HFFc6 (cell line): ENCODE measurements around the gene CEACAM18. TPM values are rescaled to one million over a fixed set of nuclear protein-coding genes. Genes with fewer than 3 reads are reported as not detected.

Experiments used
- DNase-seq: peaks from one replicate; pipeline ENCODE4 v3.0.0-alpha.2; 2018
- H3K27ac Mint-ChIP-seq: 2 replicates; pipeline ENCODE4 v1.8.0; 2020; ENCODE audit warnings: mild to moderate bottlenecking, mixed read lengths
- H3K27me3 Mint-ChIP-seq: 2 replicates; pipeline ENCODE4 v1.8.0; 2021; ENCODE audit warnings: mild to moderate bottlenecking, moderate library complexity, mixed read lengths; ENCODE audit not compliant: insufficient read depth
- H3K36me3 Mint-ChIP-seq: 2 replicates; pipeline ENCODE4 v1.8.0; 2021; ENCODE audit warnings: low read depth, mixed read lengths
- H3K4me1 Mint-ChIP-seq: 2 replicates; pipeline ENCODE4 v1.8.0; 2020; ENCODE audit warnings: low read depth, mixed read lengths
- H3K4me3 Mint-ChIP-seq: 2 replicates; pipeline ENCODE4 v1.8.0; 2020; ENCODE audit warnings: mild to moderate bottlenecking, moderate library complexity, mixed read lengths
- H3K9me3 Mint-ChIP-seq: 2 replicates; pipeline ENCODE4 v1.8.0; 2020; ENCODE audit warnings: mild to moderate bottlenecking, mixed read lengths
- total RNA-seq, 6 experiments: library from RNA; stranded (reverse); fragmentation: NEBNext Ultra II Directional; extraction: Animal tissue kit (Norgen Biotek cat#: 25700); gene quantifications; 2 replicates in 1 of 6; 3 replicates in 5 of 6; pipeline ENCODE4 v1.2.3, GENCODE V29; 2021
- TF ChIP-seq, protein P1 (sequence below): fragments of 200-600 bp; sonication (generic); IDR thresholded peaks from 2 replicates; pipeline ENCODE4 v1.5.0; 2021; ENCODE audit warnings: antibody characterized with exemption, mild to moderate bottlenecking

Gene CEACAM18
- total RNA-seq, 6 experiments from 2014 or later: not detected

DNA sequence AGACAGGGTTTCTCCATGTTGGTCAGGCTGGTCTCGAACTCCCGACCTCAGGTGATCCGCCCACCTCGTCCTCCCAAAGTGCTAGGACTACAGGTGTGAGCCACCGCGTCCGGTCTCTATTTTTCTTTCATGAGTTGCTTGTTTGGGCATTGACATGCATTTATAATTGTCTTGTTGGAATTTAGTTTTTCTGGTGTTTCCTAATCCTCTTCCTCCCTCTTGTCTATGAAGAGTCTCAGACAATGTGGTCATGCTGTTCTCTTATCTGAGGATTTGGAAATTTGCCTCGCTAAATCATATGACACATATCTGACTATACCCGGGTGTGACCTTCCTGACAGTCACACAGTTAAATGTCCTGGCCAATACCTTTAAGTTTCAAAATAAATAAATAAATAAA lies 7.4 kb upstream of the CEACAM18 start:
- H3K27me3 Mint-ChIP-seq: peaks cover 7% of the 10 kb centered on the region; the same call in 1 of the 2 replicates
- H3K4me1 Mint-ChIP-seq: no peaks in the 10 kb centered on the region
- TF ChIP-seq, protein P1, sequence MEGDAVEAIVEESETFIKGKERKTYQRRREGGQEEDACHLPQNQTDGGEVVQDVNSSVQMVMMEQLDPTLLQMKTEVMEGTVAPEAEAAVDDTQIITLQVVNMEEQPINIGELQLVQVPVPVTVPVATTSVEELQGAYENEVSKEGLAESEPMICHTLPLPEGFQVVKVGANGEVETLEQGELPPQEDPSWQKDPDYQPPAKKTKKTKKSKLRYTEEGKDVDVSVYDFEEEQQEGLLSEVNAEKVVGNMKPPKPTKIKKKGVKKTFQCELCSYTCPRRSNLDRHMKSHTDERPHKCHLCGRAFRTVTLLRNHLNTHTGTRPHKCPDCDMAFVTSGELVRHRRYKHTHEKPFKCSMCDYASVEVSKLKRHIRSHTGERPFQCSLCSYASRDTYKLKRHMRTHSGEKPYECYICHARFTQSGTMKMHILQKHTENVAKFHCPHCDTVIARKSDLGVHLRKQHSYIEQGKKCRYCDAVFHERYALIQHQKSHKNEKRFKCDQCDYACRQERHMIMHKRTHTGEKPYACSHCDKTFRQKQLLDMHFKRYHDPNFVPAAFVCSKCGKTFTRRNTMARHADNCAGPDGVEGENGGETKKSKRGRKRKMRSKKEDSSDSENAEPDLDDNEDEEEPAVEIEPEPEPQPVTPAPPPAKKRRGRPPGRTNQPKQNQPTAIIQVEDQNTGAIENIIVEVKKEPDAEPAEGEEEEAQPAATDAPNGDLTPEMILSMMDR: no peak
- no peaks in the 10 kb centered on the region for H3K36me3 Mint-ChIP-seq
- no peak overlapping the region for H3K27ac Mint-ChIP-seq
- DNase-seq: no peak
- H3K4me3 Mint-ChIP-seq: no peak overlapping the region
- no peaks in the 10 kb centered on the region for H3K9me3 Mint-ChIP-seq

DNA sequence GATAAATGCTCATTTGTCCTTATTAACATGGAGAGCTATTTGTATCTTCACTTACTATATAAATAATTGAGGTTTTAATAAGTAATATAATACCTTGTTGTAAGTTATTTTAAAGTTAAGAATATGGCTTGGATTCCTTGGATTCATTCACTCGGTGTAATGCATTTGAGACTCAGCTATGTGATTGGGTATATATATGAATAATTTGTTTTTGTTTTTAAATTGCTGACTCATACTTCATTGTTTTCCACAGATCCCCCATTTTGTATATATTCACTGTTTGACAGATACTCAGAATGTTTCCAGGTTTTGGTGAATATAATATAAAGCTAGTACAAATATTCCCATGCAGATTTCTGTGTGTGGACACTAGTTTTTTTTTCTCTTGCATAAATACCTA lies 6.8 kb upstream of the CEACAM18 start:
- Mint-ChIP-seq H3K27me3 (peaks cover 7% of the 10 kb centered on the region; the same call in 1 of the 2 replicates), H3K27ac (no peak overlapping the region), H3K9me3 (no peaks in the 10 kb centered on the region), H3K36me3 (no peaks in the 10 kb centered on the region), H3K4me3 (no peak overlapping the region), H3K4me1 (no peaks in the 10 kb centered on the region)
- TF ChIP-seq, protein P1: no peak
- DNase-seq: no peak

GRCh38 chr19:51472607-51473006 lies 5.7 kb upstream of the CEACAM18 start:
- no peak overlapping the region for H3K4me3 Mint-ChIP-seq
- no peaks in the 10 kb centered on the region for H3K4me1 Mint-ChIP-seq
- no peak overlapping the region for H3K27ac Mint-ChIP-seq
- peaks cover 4% of the 10 kb centered on the region; the same call in 1 of the 2 replicates for H3K27me3 Mint-ChIP-seq
- H3K36me3 Mint-ChIP-seq: no peaks in the 10 kb centered on the region
- no peak for DNase-seq
- no peaks in the 10 kb centered on the region for H3K9me3 Mint-ChIP-seq
- TF ChIP-seq, protein P1: no peak

DNA sequence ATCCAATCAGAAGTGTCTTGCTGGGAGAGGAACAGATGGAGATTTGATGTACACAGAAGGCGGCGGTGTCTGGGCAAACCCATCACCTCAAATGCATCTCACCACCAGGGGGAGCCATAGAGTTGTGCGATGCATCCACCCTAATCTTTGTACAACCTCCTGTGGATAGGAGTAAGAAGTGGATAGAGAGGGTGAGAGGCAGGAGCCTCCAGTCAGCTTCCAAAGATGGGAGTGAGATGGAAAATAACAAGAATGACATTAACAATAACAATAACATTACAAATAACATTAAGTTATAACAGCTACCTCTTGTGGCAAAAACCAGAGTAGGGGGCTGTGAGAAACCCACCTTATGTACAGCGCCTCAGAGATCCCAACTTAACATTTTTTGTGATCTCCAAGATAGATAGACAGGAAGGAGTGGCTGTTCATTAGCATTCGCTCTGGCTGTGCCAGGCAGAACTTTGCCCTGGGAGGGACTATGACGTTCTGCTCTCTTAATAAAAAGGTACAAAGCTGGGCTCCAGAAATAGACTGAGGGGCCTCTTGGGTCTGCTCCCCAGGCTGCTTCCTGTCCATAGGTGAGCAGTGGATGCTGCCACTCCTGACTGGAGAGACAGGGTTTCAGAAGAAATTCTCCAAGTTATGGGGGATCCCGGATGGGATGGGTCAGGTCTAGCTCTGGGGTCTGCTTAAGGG lies 5.2 kb upstream of the CEACAM18 start:
- H3K4me1 Mint-ChIP-seq: no peaks in the 10 kb centered on the region
- TF ChIP-seq, protein P1: peak; percentile 98
- H3K36me3 Mint-ChIP-seq: no peaks in the 10 kb centered on the region
- H3K9me3 Mint-ChIP-seq: no peaks in the 10 kb centered on the region
- peak; percentile 58 for DNase-seq
- H3K27me3 Mint-ChIP-seq: peaks cover 1% of the 10 kb centered on the region; the same call in 1 of the 2 replicates
- no peak overlapping the region for H3K4me3 Mint-ChIP-seq
- no peak overlapping the region for H3K27ac Mint-ChIP-seq

DNA sequence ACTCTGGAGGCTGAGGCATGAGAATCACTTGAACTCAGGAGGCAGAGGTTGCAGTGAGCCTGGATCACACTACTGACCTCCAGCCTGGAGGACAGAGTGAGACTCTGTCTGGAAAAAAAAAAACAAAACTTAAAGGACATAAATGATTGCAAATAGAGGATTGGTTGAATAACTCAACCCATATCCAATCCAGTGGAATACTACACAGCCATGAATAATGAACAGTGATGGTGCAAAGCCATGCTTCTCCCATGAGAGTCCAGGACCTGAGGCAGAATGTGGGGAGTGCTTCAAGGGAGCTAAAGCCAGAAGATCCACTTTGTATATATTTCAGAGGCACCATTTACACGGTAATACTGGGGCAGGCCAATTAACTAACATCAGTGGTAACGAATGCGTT lies 2.2 kb upstream of the CEACAM18 start:
- peaks cover 16% of the 10 kb centered on the region; the same call in 1 of the 2 replicates for H3K9me3 Mint-ChIP-seq
- H3K4me1 Mint-ChIP-seq: no peaks in the 10 kb centered on the region
- H3K27me3 Mint-ChIP-seq: peaks cover 5% of the 10 kb centered on the region
- DNase-seq: no peak
- H3K27ac Mint-ChIP-seq: no peak overlapping the region
- TF ChIP-seq, protein P1: no peak
- no peaks in the 10 kb centered on the region for H3K36me3 Mint-ChIP-seq
- H3K4me3 Mint-ChIP-seq: no peak overlapping the region
